IMR-90 (cell line): ENCODE measurements around the gene WDR43. TPM values are rescaled to one million over a fixed set of nuclear protein-coding genes. Genes with fewer than 3 reads are reported as not detected.
A peak's percentile ranks its signal among the peaks of the same experiment; 100 is the strongest.

Experiments
- ATAC-seq: fragments of 200-7000 bp; cut with Tn5 transposase; 2 replicates; pipeline ENCODE4 v1.9.1; 2020; ENCODE audit warnings: low read depth, mild to moderate bottlenecking, moderate library complexity
- BruUV-seq: library from RNA; stranded (reverse); fragments of 400-500 nt; replicated peaks from 2 replicates; lab custom pipeline; 2021; lab: Mats Ljungman, UMichigan
- CTCF ChIA-PET: fragments of 300-600 bp; formaldehyde crosslinking; extraction: SDS; loops from one replicate; lab custom pipeline; 2021; ENCODE audit warnings: antibody characterized with exemption; lab: Yijun Ruan, JAX
- POLR2A ChIA-PET: fragments of 300-600 bp; sonication (Branson Sonifier 250); formaldehyde crosslinking; loops from one replicate; lab custom pipeline; 2022; ENCODE audit warnings: antibody characterized with exemption; ENCODE audit not compliant: unreplicated experiment; lab: Charles Lee
- DNase-seq: peaks from one replicate; pipeline ENCODE4 v3.0.0; 2013
- H2AFZ ChIP-seq: replicated peaks from 2 replicates; pipeline ENCODE3; 2013; ENCODE audit warnings: low read length, mild to moderate bottlenecking; ENCODE audit not compliant: poor library complexity
- H2AK5ac ChIP-seq: 2 replicates; pipeline ENCODE4 v1.6.1; 2013; ENCODE audit warnings: low read depth, low read length, inconsistent platforms
- H2AK9ac ChIP-seq: replicated peaks from 2 replicates; pipeline ENCODE3; 2013; ENCODE audit warnings: mild to moderate bottlenecking, low read depth, low read length, moderate library complexity; ENCODE audit not compliant: poor library complexity
- H2BK120ac ChIP-seq: 2 replicates; pipeline ENCODE4 v1.6.1; 2013; ENCODE audit warnings: low read depth, low read length, inconsistent platforms
- H2BK15ac ChIP-seq: 3 replicates; pipeline ENCODE4 v1.6.1; 2013; ENCODE audit warnings: low read depth, low read length, inconsistent platforms
- H2BK20ac ChIP-seq: 2 replicates; pipeline ENCODE4 v1.6.1; 2013; ENCODE audit warnings: low read depth, mild to moderate bottlenecking, inconsistent platforms, low read length, moderate library complexity
- H2BK5ac ChIP-seq: 2 replicates; pipeline ENCODE4 v1.6.1; 2013; ENCODE audit warnings: mild to moderate bottlenecking, low read depth, low read length, inconsistent platforms; ENCODE audit not compliant: poor library complexity, severe bottlenecking
- H3K14ac ChIP-seq: replicated peaks from 2 replicates; pipeline ENCODE4 v1.6.1; 2013; ENCODE audit warnings: low read depth, low read length, inconsistent platforms
- H3K18ac ChIP-seq: 2 replicates; pipeline ENCODE4 v1.6.1; 2013; ENCODE audit warnings: low read depth, low read length, control low read depth
- H3K23ac ChIP-seq: 2 replicates; pipeline ENCODE4 v1.6.1; 2013; ENCODE audit warnings: low read depth, low read length, inconsistent platforms
- H3K27ac ChIP-seq: 2 replicates; pipeline ENCODE4 v1.5.1; 2013; ENCODE audit warnings: mild to moderate bottlenecking, control low read depth, low read length; ENCODE audit not compliant: insufficient read depth
- H3K27me3 ChIP-seq: 2 replicates; pipeline ENCODE4 v1.6.1; 2013; ENCODE audit warnings: low read length; ENCODE audit not compliant: control insufficient read depth, insufficient read depth
- H3K36me3 ChIP-seq: 2 replicates; pipeline ENCODE4 v1.6.1; 2013; ENCODE audit warnings: low read length, mixed read lengths; ENCODE audit not compliant: control insufficient read depth, insufficient read depth
- H3K4ac ChIP-seq: 2 replicates; pipeline ENCODE4 v1.6.1; 2013; ENCODE audit warnings: low read depth, low read length, inconsistent platforms
- H3K4me1 ChIP-seq: 2 replicates; pipeline ENCODE4 v1.6.1; 2013; ENCODE audit warnings: low read length, mixed read lengths; ENCODE audit not compliant: control insufficient read depth, insufficient read depth
- H3K4me2 ChIP-seq: 2 replicates; pipeline ENCODE4 v1.6.1; 2013; ENCODE audit warnings: low read depth, mild to moderate bottlenecking, control low read depth, low read length, moderate library complexity
- H3K4me3 ChIP-seq: 2 replicates; pipeline ENCODE4 v1.5.1; 2013; ENCODE audit warnings: low read depth, mild to moderate bottlenecking, control low read depth, low read length, moderate library complexity; ENCODE audit not compliant: insufficient read depth
- H3K56ac ChIP-seq: 2 replicates; pipeline ENCODE4 v1.6.1; 2013; ENCODE audit warnings: low read length, inconsistent platforms; ENCODE audit not compliant: insufficient read depth; ENCODE audit errors: extremely low read depth
- H3K79me1 ChIP-seq, 2 experiments: 2 replicates each; pipeline ENCODE4 v1.6.1; 2013; ENCODE audit warnings: low read length in 2 of 2, inconsistent platforms in 1 of 2, low read depth in 1 of 2
- H3K9ac ChIP-seq: 2 replicates; pipeline ENCODE4 v1.6.1; 2013; ENCODE audit warnings: low read depth, low read length, control low read depth
- H3K9me1 ChIP-seq: 2 replicates; pipeline ENCODE4 v1.6.1; 2013; ENCODE audit warnings: low read length, inconsistent platforms; ENCODE audit not compliant: insufficient read depth
- H3K9me3 ChIP-seq: 2 replicates; pipeline ENCODE4 v1.6.1; 2013; ENCODE audit warnings: low read length; ENCODE audit not compliant: control insufficient read depth, insufficient read depth
- H4K20me1 ChIP-seq: 2 replicates; pipeline ENCODE4 v1.6.1; 2013; ENCODE audit warnings: low read length, inconsistent platforms; ENCODE audit not compliant: insufficient read depth
- H4K5ac ChIP-seq: 2 replicates; pipeline ENCODE4 v1.6.1; 2013; ENCODE audit warnings: mild to moderate bottlenecking, low read depth, low read length, control low read depth
- H4K8ac ChIP-seq, 2 experiments: 2 replicates each; pipeline ENCODE4 v1.6.1; 2013; ENCODE audit warnings: low read depth in 2 of 2, low read length in 2 of 2, control low read depth in 1 of 2, inconsistent platforms in 1 of 2
- H4K91ac ChIP-seq: 2 replicates; pipeline ENCODE4 v1.6.1; 2013; ENCODE audit warnings: low read depth, low read length, inconsistent platforms; ENCODE audit not compliant: insufficient read depth
- CEBPB ChIP-seq: IDR thresholded peaks from 2 replicates; pipeline ENCODE4 v1.6.1; 2012; ENCODE audit warnings: low read depth, low read length, improper control_type of control experiment
- SMC3 ChIP-seq: fragments of 150-350 bp; IDR thresholded peaks from 2 replicates; pipeline ENCODE4 v1.6.1; 2016; ENCODE audit warnings: low read depth, mild to moderate bottlenecking, antibody characterized with exemption, low read length, moderate library complexity
- WGBS, 2 experiments: methylation state at CpG; one replicate each; pipeline versions ENCODE4 v1.1.5 to v1.1.7; 2013; ENCODE audit warnings: missing lambda C conversion rate in 2 of 2; ENCODE audit not compliant: insufficient read length in 1 of 2; ENCODE audit errors: extremely low coverage in 2 of 2; 5-methylcytosine and 5-hydroxymethylcytosine counted together
- dilution Hi-C: fragments of 300-500 bp; cut with HindIII; formaldehyde crosslinking; loops from one replicate; pipeline ENCODE4 v1.14.3; 2018; ENCODE audit warnings: low sequenced_read_pairs; ENCODE audit not compliant: unreplicated experiment
- in situ Hi-C: fragments of 300-500 bp; cut with MboI; formaldehyde crosslinking; loops from 3 replicates; pipeline ENCODE4 v1.14.3; 2019; ENCODE audit warnings: low sequenced_read_pairs, inconsistent platforms, mixed read lengths
- intact Hi-C: fragments of 100-400 bp; cut with micrococcal nuclease; formaldehyde crosslinking; loops from 2 replicates; pipeline ENCODE4 v1.10.0; 2022
- polyA plus RNA-seq, 3 experiments: library from polyadenylated mRNA; depleted of rRNA; stranded (reverse); fragments of >200 nt; gene quantifications; 2 replicates each; pipeline ENCODE4 v1.2.3, GENCODE V29; 2012; ENCODE audit warnings: low replicate concordance in 1 of 3
- total RNA-seq: library from RNA; depleted of rRNA; stranded (reverse); fragments of >200 nt; gene quantifications from 2 replicates; pipeline ENCODE4 v1.2.3, GENCODE V29; 2012
- TF ChIP-seq, protein P1 (sequence below): conservative IDR thresholded peaks from 2 replicates; pipeline ENCODE4 v1.5.1; 2012; ENCODE audit warnings: mild to moderate bottlenecking, low read depth, low read length, improper control_type of control experiment

The WDR43 gene
- total and polyA plus RNA-seq, 2 of the 4 experiments (the other 2 are of a cell fraction): 40.3 to 300 TPM

DNA sequence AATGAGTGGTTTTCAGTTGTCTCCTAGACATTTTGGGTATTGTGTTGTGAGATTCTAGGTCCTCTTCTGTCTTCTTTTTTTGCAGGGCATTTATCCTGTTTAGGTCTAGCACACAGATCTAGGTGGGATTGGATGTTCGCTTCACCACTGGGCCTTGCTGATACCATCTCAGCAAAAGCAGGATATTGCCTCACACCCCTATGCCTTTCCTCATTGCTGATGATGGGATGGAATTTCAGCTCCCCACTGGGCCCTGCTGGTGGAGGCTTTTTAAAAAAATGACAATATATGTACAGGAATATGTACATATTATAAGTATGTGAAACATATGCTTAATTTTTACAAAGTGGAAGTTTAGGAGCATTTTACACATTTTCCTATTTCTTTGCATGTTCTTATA lies 81.2 kb downstream of the WDR43 start:
- Histone ChIP-seq H3K9me1 (peaks cover 12% of the 10 kb centered on the region), H3K4me3 (no peak overlapping the region), H3K9me3 (no peaks in the 10 kb centered on the region; the same call in 1 of the 2 replicates), H3K4ac (no peak overlapping the region), H3K4me1 (peaks cover 4% of the 10 kb centered on the region), H3K23ac (no peak overlapping the region), H2BK5ac (no peak overlapping the region), H2AK9ac (no peak overlapping the region), H3K27ac (no peak overlapping the region), H3K79me1 (no peaks in the 10 kb centered on the region), H4K91ac (no peak overlapping the region), H3K18ac (no peak overlapping the region), H4K5ac (no peak overlapping the region), H3K14ac (no peak overlapping the region), H2BK120ac (no peak overlapping the region), H3K9ac (no peak overlapping the region), H2AK5ac (no peak overlapping the region), H2BK20ac (no peak overlapping the region), H4K8ac (no peak overlapping the region), H3K56ac (no peak overlapping the region), H3K4me2 (no peak overlapping the region), H4K20me1 (no peaks in the 10 kb centered on the region), H2BK15ac (no peak overlapping the region), H3K36me3 (no peaks in the 10 kb centered on the region), H3K27me3 (peaks cover 8% of the 10 kb centered on the region), H2AFZ (no peak overlapping the region)
- POLR2A ChIA-PET: no interaction called here
- WGBS, 2 experiments: no CpG with 5 or more reads among the region's 1 CpG
- ATAC-seq: no peak
- in situ Hi-C loops (no loop called here), intact Hi-C loops (no loop called here), dilution Hi-C loops (no loop called here)
- TF ChIP-seq CEBPB (peak; percentile 40; the same call in 1 of the 2 replicates), SMC3 (no peak)
- TF ChIP-seq, protein P1, sequence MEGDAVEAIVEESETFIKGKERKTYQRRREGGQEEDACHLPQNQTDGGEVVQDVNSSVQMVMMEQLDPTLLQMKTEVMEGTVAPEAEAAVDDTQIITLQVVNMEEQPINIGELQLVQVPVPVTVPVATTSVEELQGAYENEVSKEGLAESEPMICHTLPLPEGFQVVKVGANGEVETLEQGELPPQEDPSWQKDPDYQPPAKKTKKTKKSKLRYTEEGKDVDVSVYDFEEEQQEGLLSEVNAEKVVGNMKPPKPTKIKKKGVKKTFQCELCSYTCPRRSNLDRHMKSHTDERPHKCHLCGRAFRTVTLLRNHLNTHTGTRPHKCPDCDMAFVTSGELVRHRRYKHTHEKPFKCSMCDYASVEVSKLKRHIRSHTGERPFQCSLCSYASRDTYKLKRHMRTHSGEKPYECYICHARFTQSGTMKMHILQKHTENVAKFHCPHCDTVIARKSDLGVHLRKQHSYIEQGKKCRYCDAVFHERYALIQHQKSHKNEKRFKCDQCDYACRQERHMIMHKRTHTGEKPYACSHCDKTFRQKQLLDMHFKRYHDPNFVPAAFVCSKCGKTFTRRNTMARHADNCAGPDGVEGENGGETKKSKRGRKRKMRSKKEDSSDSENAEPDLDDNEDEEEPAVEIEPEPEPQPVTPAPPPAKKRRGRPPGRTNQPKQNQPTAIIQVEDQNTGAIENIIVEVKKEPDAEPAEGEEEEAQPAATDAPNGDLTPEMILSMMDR: no peak
- BruUV-seq: no TSS peak
- CTCF ChIA-PET: interaction anchor here (0.6 kb wide), 1 partner anchor 226 kb away, joined by 3 read pairs; no protein-coding TSS in a partner anchor
- no peak for DNase-seq
